Measurements from ENCODE around the gene DDX31.

DDX31 gene

GRCh38 chr9:132634327-132634726, 35.5 kb downstream of the DDX31 start:
- no peak for TF ChIP-seq MYC (IDR thresholded peaks at IDR 0.05; ENCODE audit: low read depth, low read length)
- DNase-seq (ENCODE audit: low read depth), result no peak

GRCh38 chr9:132632413-132633129, 37.2 kb downstream of the DDX31 start:
- H3K4me3 ChIP-seq (ENCODE audit: low read depth, low read length), result no peak overlapping the region
- TF ChIP-seq POLR2A (IDR thresholded peaks at IDR 0.05; ENCODE audit: extremely low read depth, insufficient read length) (no peak), MAX (IDR thresholded peaks at IDR 0.05; ENCODE audit: low read depth, low read length) (no peak), MYC (IDR thresholded peaks at IDR 0.05; ENCODE audit: low read depth, low read length) (no peak), CTCF (IDR thresholded peaks at IDR 0.05; ENCODE audit: low read depth, low read length) (no peak)
- DNase-seq (ENCODE audit: low read depth), result no peak

More at GRCh38 chr9:132634327-132634726, 35.5 kb downstream of the DDX31 start:
- no peak overlapping the region for H3K4me3 ChIP-seq (ENCODE audit: low read depth, low read length)

GRCh38 chr9:132631685-132632084, 38.1 kb downstream of the DDX31 start:
- H3K4me3 ChIP-seq (ENCODE audit: low read depth, low read length), result no peak overlapping the region
- no peak for DNase-seq (ENCODE audit: low read depth)
- no peak for TF ChIP-seq MAX (IDR thresholded peaks at IDR 0.05; ENCODE audit: low read depth, low read length)
- no peak for TF ChIP-seq CTCF (IDR thresholded peaks at IDR 0.05; ENCODE audit: low read depth, low read length)
- TF ChIP-seq MYC (IDR thresholded peaks at IDR 0.05; ENCODE audit: low read depth, low read length), result no peak
- no peak for TF ChIP-seq POLR2A (IDR thresholded peaks at IDR 0.05; ENCODE audit: extremely low read depth, insufficient read length)

GRCh38 chr9:132631280-132631679, 38.5 kb downstream of the DDX31 start:
- TF ChIP-seq MYC (IDR thresholded peaks at IDR 0.05; ENCODE audit: low read depth, low read length), result no peak
- H3K4me3 ChIP-seq (ENCODE audit: low read depth, low read length), result no peak overlapping the region
- DNase-seq (ENCODE audit: low read depth), result no peak

- no peak overlapping the region for H3K4me3 ChIP-seq (ENCODE audit: low read depth, low read length)
- no peak for DNase-seq (ENCODE audit: low read depth)
- no peak for TF ChIP-seq POLR2A (IDR thresholded peaks at IDR 0.05; ENCODE audit: extremely low read depth, insufficient read length)
- no peak for TF ChIP-seq CTCF (IDR thresholded peaks at IDR 0.05; ENCODE audit: low read depth, low read length)
- TF ChIP-seq MYC (IDR thresholded peaks at IDR 0.05; ENCODE audit: low read depth, low read length), result no peak
- TF ChIP-seq MAX (IDR thresholded peaks at IDR 0.05; ENCODE audit: low read depth, low read length), result no peak
Measured at GRCh38 chr9:132630811-132631210, 39.0 kb downstream of the DDX31 start.

- H3K4me3 ChIP-seq (ENCODE audit: low read depth, low read length), result no peak overlapping the region
- no peak for TF ChIP-seq MYC (IDR thresholded peaks at IDR 0.05; ENCODE audit: low read depth, low read length)
- TF ChIP-seq POLR2A (IDR thresholded peaks at IDR 0.05; ENCODE audit: extremely low read depth, insufficient read length), result no peak
- TF ChIP-seq CTCF (IDR thresholded peaks at IDR 0.05; ENCODE audit: low read depth, low read length), result no peak
- no peak for DNase-seq (ENCODE audit: low read depth)
Measured at GRCh38 chr9:132630116-132630515, 39.7 kb downstream of the DDX31 start.

- H3K4me3 ChIP-seq (ENCODE audit: low read depth, low read length), result no peak overlapping the region
- TF ChIP-seq MAX (IDR thresholded peaks at IDR 0.05; ENCODE audit: low read depth, low read length), result no peak
- no peak for DNase-seq (ENCODE audit: low read depth)
Measured at GRCh38 chr9:132628746-132629145, 41.0 kb downstream of the DDX31 start.

Data from NB4 (cell line).